Hepatocyte (in vitro differentiated cells): ENCODE data around the gene LPP.

Source experiments
- EZH2 ChIP-seq: fragments of 200-600 bp; sonication (generic); IDR thresholded peaks from 2 replicates; pipeline ENCODE4 v1.6.1; 2016; ENCODE audit warnings: antibody characterized with exemption, mild to moderate bottlenecking, borderline replicate concordance
- TF ChIP-seq, protein P1 (sequence below): fragments of 200-600 bp; sonication (generic); IDR thresholded peaks from 2 replicates; pipeline ENCODE4 v1.5.1; 2016; ENCODE audit warnings: antibody characterized with exemption, mild to moderate bottlenecking; ENCODE audit not compliant: poor library complexity

DNA sequence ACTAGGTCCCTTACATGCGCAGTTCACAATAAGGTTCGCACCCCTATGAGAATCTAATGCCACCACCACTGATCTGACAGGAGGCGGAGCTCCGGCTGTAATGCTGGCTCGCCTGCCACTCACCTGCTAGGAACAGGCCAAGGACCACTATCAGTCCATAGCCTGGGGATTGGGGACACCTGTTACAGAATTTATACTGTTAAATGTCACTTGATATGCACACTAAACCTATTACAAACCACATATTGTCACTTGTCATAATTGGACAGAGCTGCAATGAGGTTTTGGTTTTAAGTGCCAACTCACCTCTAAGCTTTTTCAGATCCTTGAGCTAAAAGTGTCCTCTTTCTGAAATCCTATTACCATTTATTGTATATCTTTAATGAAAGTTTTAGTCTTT, 509.9 kb downstream of the LPP start:
- TF ChIP-seq, protein P1, sequence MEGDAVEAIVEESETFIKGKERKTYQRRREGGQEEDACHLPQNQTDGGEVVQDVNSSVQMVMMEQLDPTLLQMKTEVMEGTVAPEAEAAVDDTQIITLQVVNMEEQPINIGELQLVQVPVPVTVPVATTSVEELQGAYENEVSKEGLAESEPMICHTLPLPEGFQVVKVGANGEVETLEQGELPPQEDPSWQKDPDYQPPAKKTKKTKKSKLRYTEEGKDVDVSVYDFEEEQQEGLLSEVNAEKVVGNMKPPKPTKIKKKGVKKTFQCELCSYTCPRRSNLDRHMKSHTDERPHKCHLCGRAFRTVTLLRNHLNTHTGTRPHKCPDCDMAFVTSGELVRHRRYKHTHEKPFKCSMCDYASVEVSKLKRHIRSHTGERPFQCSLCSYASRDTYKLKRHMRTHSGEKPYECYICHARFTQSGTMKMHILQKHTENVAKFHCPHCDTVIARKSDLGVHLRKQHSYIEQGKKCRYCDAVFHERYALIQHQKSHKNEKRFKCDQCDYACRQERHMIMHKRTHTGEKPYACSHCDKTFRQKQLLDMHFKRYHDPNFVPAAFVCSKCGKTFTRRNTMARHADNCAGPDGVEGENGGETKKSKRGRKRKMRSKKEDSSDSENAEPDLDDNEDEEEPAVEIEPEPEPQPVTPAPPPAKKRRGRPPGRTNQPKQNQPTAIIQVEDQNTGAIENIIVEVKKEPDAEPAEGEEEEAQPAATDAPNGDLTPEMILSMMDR, result no peak
- no peak for TF ChIP-seq EZH2
